ENCODE results near the gene CMTM2. TPM values are rescaled to one million over a fixed set of nuclear protein-coding genes. Genes with fewer than 3 reads are reported as not detected.
"Not testable (repeated sequence)": the region's sequence is repeated elsewhere in the genome, so short reads cannot be mapped to it uniquely, and the experiment has no call there.

Gene CMTM2
- polyA plus RNA-seq, 1 donor: 0.71 TPM

DNA sequence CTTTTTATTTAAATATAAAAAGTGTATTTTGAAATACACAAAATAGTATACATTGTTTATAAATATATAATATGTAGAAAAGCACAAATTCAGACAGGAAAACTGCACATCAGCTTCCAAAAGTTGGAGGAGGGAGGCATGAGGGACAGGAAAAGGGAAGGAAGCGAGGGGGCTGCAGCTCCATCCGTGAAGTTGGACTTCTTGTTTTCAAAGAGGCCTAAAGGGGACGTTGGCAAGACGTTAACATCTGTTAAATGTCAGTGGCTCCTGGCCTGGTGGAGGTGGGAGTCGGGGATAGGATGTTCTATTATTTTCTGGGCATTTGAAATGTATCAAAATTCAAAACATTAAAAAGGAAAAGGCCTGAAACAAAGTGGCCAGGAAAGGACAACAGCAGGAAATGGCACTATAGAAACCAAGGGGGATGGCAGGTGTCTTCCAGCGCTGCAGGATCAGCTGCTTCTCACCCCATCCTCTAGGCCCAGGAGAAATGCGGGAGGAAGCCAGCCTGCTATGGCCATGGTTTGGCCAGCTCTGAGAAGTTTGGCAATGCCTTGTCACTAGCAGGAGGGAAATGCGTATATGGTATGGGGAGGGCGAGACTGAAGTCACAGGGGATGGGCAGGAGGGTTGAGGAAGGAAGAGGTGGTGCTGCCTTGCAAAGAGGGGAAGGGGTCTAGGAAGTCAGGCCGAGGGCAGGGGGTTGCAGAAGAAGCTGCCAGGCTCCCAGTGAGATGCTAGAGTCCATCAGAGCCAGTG is 6.4 kb downstream of the CMTM2 start:
- no peak for DNase-seq

DNA sequence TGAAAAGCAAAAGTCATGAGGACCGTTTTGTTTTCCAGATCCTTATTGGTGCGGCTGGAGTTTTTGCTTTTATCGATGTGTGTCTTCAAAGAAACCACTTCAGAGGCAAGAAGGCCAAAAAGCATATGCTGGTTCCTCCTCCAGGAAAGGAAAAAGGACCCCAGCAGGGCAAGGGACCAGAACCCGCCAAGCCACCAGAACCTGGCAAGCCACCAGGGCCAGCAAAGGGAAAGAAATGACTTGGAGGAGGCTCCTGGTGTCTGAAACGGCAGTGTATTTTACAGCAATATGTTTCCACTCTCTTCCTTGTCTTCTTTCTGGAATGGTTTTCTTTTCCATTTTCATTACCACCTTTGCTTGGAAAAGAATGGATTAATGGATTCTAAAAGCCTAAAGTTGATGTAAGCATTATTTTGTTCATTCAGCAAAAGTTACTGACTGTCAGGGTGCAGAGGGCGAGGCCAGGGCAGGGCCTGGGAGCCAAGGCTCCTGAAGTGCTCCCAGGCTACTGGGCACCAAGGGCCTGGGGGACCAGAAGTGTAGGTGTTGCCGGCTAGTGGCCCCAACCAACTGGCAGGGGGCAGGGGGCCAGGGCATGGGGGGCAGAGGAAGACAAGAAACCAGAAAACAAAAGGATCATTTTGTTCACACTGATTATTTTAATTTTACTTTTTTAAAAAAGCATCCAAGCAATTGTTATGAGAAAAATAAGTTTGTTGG is 8.8 kb downstream of the CMTM2 start:
- no peak for DNase-seq

DNA sequence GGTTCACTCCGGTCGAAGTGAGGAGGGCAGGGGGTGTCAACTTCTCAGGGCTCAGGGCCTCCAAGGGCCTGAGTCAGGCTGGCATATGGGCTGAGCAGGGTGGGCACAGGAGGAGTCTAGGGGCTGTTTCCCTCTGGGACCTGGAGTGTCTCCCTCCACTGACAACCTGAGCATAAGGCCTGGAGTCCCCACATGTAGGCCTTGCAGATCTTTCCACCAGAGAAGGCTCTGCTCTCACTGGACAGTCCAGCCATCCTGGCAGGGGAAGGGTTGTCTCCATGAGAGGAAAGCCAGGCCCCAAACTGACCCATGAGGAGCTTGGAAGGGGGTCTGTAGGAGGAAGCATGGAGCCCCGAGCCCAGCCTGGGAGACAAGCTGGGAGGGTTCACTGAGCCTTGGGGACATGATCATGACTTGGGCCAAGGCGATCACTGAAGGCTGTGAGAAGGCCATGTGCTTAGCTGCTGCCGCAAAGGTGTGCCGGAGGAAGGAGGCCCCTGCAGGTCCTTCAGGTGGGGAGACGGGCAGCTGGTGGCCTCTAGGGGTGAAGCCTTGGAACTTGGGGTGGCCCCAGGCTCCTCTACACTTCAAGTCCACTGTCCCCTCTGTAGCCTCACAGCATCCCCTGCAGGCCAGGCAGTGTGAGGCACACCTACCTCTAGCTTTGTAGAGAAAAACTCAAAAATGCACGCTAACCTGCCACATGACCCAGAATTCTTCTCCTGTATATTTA is 9.9 kb downstream of the CMTM2 start:
- no peak for DNase-seq

DNA sequence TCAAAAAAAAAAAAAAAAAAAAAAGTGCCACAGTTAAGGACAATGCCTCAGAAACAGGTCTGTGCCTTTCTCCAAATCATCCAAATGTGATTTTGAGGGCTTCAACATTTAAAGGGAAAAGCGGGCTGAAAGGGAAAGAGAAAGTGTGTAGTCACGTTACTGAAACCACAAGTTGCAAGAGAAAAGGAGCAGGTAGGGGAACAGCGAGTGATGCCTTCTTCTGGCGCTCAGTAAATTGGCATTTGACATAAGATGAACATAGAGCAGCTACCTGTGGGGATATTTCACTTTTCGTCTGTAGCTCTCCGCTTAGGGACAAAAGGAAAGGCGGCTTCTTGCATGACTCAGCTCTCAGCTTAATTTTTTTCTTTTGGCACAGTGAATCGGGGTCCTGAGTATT is 11.1 kb downstream of the CMTM2 start:
- no peak for DNase-seq

DNA sequence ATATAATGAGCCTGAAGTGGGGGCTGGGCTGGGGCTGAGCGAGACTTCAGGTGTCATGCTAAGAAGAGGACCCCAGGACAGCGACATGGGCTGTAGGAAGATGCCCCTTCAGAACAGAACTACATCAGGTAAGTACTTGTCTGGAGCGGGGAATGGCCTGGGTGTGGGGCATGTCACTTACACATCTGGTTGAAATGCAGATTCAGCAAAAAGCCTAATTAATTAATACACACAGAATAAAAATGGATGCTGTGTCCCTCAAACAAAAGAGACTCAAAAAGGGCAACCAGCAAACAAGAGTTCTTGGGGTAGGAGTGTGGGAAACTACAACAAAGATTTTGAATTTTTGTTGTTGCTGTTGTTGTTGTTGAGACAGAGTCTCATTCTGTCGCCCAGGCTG is 11.8 kb downstream of the CMTM2 start:
- DNase-seq: no peak

DNA sequence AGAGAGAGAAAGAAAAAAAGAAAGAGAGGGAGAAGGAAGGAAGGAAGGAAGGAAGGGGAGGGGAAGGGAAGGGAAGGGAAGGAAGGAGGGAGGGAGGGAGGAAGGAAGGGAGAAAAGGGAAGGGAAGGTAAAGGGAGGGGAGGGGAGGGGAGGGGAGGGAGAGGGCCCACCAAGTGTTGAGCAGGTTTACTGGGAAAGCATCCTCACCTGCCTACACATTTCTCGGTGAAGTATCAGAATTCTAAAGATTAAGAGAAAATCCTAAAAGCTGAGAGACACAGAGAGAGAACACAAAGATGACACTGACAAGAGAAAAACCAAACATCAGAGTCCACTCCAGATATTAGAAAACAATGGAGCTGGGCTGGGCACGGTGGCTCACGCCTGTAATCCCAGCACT is 13.0 kb downstream of the CMTM2 start:
- DNase-seq: no peak

DNA sequence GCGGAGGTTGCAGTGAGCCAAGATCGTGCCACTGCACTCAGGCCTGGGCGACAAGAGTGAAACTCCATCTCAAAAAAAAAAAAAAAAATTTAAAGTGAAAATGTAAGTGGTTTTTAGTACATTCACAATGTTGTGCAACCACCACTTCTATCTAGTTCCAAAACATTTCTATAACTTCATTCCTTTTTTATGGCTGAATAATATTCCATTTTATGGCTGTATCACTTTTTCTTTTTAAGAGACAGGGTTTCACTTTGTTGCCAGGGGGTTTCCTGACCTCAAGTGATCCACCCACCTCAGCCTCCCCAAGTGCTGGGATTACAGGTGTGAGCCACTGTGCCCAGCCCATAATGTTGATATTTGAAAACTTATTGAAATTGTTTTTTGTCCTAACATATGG is 13.6 kb downstream of the CMTM2 start:
- DNase-seq: no peak

DNA sequence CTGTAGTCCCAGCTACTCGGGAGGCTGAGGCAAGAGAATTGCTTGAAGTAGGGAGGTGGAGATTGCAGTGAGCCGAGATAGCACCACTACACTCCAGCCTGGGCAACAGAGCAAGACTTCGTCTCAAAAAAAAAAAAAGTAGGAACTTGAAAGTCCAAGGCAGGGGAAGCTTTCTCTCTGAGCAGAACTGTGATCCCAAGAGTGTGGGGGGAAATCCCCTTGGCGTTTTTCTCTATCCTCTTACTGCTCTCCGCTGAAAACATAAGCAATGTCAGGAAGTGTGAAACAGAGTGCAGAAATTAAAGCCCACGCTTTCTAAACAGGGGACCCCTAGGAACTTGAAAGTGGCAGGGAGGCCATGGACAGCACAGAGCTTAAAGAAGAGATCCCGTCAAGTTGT is 15.5 kb downstream of the CMTM2 start:
- no peak for DNase-seq

DNA sequence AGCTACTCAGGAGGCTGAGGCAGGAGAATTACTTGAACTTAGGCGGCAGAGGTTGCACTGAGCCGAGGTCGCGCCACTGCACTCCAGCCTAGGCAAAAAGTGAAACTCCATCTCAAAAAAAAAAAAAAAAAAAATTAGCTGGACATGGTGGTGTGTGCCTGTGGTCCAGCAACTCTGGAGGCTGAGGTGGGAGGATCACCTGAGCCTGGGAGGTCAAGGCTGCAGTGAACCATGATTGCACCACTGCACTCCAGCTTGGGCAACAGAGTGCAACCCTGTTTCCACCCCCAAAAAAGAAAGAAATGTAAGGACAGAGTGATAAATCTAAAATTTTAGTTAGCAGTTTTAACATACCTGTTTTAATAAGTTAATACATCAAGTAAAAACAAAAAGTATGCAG is 17.3 kb downstream of the CMTM2 start:
- DNase-seq: not testable (repeated sequence)

DNA sequence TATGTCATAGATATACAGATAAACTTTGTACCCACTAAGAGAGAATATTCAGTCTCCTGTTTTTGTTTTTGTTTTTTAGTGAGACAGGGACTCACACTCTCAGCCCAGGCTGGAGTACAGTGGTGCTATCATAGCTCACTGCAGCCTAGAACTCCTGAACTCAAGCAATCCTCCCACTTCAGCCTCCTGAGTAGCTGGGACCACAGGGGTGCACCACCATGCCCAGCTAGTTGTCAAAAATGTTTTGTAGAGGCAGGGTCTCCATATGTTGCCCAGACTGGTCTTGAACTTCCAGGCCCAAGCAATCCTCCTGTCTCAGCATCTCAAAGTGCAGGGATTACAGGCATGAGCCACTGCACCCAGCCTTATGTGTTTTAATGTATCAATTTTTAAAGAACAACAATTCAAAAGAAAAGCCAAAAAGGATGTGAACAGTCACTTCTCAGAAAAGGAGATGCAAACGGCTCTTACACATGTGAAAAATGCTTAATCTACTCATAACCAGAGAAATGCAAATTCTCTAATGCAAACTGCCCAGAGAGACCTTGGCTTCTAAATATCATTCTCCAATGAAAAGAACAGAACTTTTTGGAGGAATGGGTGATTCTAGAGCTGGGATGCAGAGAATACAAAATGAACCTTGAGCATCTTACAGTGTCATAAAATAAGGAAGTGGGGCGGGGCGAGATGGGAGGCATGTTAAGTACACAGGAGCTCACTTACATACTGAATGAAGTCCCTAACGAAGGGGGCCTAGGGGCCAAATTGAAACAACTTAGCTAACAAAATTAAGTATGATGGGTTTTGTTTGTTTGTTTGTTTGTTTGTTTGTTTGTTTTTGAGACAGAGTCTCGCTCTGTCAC is 18.0 kb downstream of the CMTM2 start:
- DNase-seq: no peak

DNA sequence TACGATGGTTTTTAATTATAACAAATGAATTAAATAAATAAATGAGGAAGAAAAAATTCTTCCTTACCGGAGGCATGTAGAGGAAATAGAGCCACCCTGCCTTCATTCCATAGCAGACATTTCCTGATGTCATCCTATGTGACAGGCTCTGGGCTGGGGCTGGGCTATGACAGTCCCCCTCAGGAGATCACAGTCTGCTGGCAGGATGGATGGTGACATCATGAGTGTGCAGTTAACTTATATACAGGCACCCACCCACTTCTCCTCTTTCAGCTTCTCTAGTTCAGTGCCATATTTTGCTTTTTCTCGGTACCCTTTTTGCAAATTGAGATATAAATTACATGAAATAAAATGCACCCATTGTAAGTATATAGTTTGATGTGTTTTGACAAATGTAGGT is 18.8 kb downstream of the CMTM2 start:
- no peak for DNase-seq

DNA sequence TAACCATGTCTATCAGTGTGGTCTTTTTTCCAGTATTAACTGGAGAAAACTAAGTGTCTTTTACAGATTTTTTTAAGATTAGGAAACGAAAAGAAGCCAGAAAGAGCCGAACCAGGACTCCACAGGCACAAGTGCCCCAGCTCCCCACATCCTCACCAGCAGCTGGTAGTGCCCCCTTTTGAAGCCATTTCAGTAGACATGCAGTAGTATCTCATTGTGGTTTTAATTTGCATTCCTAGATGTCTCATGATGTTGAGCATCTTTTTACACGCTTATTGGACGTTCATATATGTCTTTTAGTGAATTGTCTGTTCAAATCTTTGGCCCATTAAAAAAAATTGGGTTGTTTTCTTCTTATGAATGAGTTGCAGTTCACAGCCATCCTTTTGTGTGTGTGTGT is 20.5 kb downstream of the CMTM2 start:
- no peak for DNase-seq

DNA sequence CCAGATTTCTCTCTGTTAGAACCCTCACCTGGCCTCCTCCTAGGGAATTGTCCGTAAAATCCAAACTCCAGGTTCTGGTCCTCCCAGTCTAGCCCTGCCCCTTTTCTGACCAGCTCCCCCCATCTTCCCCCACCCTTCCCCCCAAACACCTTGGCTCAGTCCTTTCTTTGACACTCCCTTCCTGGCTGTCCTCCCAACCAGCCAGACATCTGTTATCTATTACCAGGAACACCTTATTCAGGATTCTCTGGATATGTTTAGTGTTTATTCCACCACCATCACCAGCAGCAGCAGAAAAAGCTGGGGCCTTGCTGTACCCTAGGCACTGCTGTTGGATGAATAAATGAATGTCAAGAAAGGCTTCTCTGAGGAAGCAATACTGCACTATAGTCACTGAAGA is 21.2 kb downstream of the CMTM2 start:
- no peak for DNase-seq

DNA sequence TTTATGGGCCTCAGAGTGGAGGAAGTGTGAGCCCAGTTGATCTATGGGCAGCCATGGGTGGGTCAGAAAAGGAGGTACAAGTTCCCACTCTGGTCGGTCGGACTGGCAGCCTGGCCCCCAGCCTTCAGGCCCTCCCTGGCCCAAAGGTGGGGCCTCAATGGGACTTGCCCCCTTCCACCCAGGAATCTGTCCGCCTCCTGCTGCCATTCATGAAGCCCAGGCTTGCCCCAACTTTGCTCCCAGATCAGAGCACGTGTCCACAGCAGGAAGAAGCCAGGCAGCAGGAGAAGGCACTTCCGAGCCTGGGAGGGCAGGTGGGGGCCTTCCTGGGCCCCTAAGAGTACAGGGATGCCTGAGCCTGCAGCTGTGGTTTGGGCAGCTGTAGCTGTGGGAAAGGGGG is 22.2 kb downstream of the CMTM2 start:
- no peak for DNase-seq

DNA sequence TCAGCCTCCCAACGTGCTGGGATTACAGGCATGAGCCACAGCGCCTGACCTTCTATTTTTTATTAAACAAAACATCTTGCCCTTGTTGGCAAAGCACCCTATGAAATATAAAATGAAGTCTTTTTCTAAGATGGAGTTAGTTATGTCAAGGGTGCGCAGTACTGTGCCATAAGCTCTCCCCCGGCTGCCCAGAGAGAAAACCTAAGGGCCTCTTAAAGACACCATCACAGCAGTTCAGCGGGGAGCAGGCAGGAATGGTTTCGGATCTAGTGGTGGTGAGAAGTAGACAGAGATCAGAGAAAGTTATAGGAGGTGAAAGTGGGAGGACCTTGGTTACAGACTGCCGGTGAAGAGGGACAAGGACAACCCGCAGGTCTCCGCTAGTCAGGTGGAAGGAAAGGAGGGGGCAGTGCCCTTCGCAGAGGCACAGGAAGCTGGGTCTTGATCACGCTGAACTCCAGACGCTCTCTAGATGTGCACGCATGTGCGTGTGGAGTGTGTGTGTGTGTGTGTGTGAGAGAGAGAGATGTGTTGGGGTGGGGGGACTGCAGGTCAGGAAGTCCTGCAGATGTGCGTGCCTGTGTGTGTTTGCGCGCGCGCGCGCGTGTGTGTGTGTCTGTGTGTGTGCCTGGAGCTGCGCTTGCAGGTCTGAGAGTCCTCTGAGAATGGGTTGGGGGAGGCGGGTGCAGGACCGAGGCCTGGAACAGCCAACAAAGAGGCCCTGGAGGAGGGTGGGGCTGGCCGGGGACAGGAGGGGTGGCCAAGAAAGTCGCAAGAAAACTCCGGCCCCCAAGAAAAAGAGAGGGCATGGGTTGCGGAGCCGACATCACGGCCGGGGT is 24.5 kb downstream of the CMTM2 start:
- peak; percentile 87 for DNase-seq

DNA sequence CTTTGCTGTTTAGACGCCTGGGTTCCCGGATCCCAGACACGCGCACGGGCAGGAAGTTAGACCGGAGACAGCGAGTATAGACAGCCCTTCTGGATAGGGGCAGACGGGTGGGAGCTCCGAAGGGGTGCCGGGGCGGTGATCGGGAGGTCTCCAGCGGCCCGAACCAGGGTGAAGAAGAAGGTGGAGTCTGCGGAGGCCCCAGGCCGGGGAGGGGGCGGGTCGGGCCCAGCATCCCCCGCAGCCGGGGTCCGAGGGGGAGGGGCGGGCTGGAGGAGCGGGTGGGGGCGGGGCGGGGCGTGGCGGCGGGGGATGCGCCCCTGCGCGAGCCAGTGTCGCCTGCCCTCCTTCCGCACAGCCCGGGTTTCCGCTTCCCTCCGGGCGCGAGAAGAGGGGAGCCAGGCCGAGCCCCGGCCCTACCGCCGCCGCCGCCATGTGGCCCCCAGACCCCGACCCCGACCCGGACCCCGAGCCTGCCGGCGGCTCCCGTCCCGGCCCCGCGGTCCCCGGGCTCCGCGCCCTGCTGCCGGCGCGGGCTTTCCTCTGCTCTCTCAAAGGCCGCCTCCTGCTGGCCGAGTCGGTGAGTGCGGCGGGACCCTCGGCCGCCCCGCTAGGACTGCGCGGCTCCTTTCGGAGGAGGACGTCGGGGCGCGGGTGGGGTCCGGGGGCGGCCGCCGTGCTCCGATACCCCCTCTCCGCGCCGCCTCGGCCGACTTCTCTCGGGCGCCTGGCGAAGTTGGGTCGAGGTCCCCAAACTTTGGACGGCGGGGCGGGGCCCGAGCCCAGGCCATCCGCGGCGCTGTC is 25.3 kb downstream of the CMTM2 start, which contains the start of gene CMTM3:
TSS of gene CMTM3 (plus strand) at position 329 of the 801 bp plus-strand sequence. CDS start at position 431, 102 bp downstream.
- DNase-seq: peak; percentile 82

DNA sequence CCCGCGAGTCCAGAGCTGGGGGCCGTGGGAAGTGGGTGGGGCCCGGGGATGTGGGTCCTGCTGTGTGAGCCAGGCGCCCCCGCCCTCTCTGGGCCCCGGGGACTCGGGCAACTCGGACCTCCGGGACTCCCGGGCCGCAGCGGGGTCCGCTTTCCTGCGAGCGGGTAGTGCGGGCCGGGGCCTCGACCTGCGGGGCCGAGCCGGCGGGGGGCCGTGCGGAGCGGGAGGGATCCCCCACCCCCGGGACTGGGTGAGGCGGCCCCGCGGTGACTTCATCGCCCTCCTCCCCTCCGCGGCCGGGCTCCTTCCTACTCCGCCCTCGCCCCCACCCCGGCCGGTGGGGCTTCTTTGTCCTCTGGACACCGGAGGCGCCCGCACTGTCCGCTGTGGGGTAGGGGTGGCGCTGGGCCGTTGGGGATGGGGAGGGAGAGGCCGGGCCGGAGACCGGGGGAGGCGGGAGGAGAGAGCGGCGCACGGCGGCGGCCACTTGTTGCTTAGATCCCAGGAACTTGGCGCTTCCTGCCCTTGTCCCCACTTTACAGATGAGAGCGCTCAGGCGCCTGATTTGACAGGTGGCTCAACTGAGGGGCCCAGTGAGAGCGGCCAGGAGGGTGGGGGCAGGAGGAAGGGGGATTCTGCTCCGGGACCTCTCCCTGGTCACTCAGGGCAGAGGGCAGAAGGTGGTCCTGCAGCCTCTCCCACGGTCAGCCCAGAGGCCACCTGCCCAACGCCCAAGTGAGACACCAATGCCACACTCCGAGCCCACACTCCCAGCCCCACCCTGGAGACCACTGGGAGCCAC is 26.1 kb downstream of the CMTM2 start:
- DNase-seq: peak; percentile 58

DNA sequence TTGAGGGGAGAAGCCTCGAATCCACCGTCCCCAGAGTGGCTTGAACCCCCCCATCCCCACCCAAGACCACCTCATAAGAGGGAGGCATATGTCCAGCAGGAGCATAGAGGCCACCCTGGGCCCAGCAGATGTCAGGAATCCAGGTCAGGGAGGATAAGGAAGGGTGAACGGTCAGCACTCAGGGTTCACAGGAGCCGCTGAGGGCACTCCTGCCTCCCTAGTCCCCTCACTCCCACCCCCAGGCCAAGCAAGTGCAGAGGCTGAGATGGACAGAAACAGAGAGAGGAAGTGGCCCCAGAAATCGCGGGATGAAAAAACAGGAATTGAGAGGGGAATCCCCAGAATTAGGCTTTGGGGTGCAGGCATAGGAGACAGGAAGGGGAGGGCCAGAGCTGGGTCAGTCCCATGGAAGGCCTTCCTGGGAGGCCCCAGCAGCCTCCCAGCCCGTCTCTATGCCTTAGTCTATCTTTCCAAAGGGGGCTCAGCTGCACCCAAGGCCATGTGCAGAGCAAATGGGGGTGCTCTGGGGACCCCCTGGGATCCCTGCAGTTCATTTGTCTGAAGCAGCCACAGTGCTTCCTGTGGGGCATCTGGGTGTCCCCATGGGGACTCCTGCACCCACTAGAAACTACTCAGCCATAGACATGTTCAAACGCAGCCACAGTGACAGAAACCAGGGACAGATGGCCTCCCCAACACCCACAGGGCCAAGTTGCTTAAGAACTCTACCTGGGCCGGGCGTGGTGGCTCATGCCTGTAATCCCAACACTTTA is 26.9 kb downstream of the CMTM2 start:
- no peak for DNase-seq
